H7 (cell line): ENCODE measurements around the gene ERICH6B. TPM values are rescaled to one million over a fixed set of nuclear protein-coding genes. Genes with fewer than 3 reads are reported as not detected.

ENCODE experiments used
- DNase-seq: peaks from one replicate; pipeline ENCODE4 v3.0.0; 2012
- H3K27me3 ChIP-seq: 2 replicates; pipeline ENCODE4 v1.6.0; 2011; ENCODE audit warnings: mild to moderate bottlenecking, low read length; ENCODE audit not compliant: control insufficient read depth, insufficient read depth
- H3K36me3 ChIP-seq: replicated peaks from 2 replicates; pipeline ENCODE4 v1.5.1; 2011; ENCODE audit warnings: low read length; ENCODE audit not compliant: control insufficient read depth, insufficient read depth
- H3K4me3 ChIP-seq: 2 replicates; pipeline ENCODE4 v1.5.1; 2011; ENCODE audit warnings: low read depth, mild to moderate bottlenecking, control low read depth, low read length, moderate library complexity; ENCODE audit not compliant: insufficient read depth
- total RNA-seq: library from RNA; depleted of rRNA; stranded (reverse); fragments of >200 nt; shearing (Covaris generic); gene quantifications from 2 replicates; pipeline ENCODE4 v1.2.3, GENCODE V29; 2014

Gene ERICH6B
- total RNA-seq, 1 experiment from 2014 or later = not detected

DNA sequence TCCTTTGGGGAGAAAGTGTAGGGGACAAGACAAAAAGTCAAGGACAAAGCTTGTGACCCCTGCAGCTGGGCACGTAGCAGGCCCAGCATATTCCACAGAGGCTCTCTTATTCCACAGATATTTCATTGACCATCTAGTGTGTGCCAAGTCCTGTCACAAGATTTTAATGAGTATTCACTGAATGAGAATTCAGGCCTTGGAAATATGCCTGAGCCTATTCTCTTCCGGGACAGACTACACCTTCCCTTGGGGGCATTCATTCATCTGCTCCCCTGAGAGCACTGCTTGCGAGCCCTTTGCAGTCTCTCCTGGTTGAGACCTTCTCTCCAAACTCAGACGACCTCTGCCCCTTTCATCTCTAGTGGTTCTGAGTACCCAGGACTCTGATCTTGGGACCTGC, 25.5 kb downstream of the ERICH6B start:
- no peaks in the 10 kb centered on the region for H3K36me3 ChIP-seq

DNA sequence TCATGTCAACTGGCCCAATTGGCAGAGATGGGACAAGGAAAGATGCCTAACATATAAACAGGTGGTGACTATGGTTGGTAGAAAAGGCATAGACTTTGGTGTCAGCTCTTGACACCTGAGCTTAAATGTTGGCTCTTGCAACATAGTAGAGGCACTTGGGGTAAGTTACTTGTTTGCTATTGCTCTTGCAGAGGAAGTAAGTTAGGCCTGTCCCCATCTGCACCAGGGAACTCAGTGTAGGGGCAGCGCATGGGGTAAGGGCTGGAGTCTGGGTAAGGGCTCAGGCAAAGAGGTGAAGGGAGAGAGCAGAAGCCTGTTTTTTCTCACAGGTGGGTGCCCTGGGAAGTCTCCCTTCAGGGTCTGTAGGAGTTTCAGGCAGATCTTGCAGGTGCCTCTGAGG, 27.6 kb downstream of the ERICH6B start:
- no peak for DNase-seq
- Histone ChIP-seq H3K27me3 (no peaks in the 10 kb centered on the region), H3K36me3 (no peaks in the 10 kb centered on the region), H3K4me3 (no peak overlapping the region)

More for the DNA sequence above, 25.5 kb downstream of the ERICH6B start:
- H3K4me3 ChIP-seq = no peak overlapping the region
- H3K27me3 ChIP-seq = no peaks in the 10 kb centered on the region
- DNase-seq = no peak

- Histone ChIP-seq H3K36me3 (no peaks in the 10 kb centered on the region), H3K4me3 (no peak overlapping the region), H3K27me3 (peaks cover 3% of the 10 kb centered on the region; the same call in 1 of the 2 replicates)
- peak; percentile 59 for DNase-seq
These were observed 30.7 kb downstream of the ERICH6B start for GRCh38 chr13:45584816-45585215.

DNA sequence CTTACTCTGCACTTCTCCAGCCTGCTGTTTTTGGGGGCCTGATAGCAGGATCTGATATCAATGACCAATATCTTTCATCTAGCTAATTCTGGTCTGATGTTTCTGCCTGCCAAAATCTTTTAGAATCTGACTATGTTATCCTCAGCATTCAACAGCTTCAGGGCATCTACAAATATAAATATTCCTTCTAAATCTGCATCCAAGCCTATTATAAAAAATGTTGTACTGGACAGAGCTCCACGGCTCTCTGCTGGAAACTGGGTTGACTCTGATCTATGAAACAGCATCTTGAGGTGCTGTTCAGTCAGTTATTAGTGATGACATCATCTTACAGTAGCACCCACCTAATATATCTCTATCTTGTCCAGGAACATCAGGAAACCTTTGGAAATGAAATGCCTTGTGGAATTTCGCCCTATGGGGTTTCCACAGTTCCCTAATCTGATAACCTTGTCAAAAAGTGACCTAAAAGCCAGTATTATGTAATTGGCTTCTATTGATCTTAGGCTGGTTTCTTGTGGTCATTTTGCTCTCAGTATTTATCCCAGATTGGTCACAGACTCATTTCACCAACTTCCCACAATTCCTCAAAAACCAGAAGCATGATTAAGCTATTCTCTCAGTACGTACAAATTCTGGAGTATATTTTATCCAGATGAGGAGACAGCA, 33.0 kb downstream of the ERICH6B start:
- Histone ChIP-seq H3K36me3 (no peaks in the 10 kb centered on the region), H3K27me3 (peaks cover 13% of the 10 kb centered on the region), H3K4me3 (no peak overlapping the region)
- DNase-seq = no peak

GRCh38 chr13:45576466-45576865, 39.1 kb downstream of the ERICH6B start:
- H3K27me3 ChIP-seq = peaks cover 13% of the 10 kb centered on the region
- no peak overlapping the region for H3K4me3 ChIP-seq
- DNase-seq = no peak
- no peaks in the 10 kb centered on the region for H3K36me3 ChIP-seq

DNA sequence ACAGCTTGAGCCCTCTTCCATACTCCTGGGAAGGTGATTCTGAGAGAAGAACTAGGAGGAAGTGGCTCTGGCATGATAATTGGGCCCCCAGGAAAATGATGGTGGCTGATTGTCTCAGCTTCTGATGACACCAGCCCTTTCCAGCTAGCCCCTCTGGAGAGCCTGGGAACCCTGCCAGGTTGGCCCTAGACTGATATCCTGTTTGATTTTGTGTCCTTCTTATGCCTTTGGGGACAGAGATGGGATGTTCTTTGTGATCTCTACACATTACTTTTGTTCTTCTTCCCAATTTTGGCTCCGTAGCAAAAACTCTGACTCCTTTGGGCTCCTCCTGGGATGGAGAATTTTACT, 39.7 kb downstream of the ERICH6B start:
- Histone ChIP-seq H3K4me3 (no peak overlapping the region), H3K27me3 (peaks cover 13% of the 10 kb centered on the region), H3K36me3 (no peaks in the 10 kb centered on the region)
- DNase-seq = no peak

DNA sequence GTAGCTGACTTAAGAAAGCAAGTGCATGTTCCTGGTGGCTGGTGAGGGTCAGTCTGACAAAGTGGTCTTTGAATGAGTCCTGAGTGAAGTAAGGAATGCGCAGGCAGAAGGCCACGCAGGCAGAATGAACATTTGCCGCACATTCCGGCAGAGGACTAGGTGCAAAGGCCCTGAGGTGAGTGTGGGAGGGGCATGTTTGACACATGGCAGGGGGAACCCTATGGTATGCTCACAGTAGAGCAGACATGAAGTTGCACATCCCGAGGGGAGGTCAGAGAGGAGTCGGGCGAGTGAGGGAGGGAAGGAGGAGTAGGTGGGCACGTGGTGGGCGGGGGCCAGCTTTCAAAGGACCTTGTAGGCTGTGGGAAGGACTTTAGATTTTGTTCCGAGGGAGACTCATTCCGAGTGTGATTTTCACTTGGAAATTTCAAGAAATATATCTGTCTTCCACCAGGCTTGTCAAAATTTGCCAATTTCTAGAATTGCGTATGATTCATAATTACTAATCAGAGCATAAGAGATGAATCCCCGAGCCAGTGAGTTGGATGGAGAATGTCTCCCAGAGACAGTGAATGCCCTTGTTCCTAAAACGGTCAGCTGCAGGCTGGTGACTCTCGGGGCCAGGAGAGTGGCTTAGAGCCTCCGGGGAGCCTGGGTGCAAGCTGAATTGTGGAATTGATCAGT, 40.3 kb downstream of the ERICH6B start:
- DNase-seq = no peak
- Histone ChIP-seq H3K4me3 (no peak overlapping the region), H3K27me3 (peaks cover 13% of the 10 kb centered on the region), H3K36me3 (no peaks in the 10 kb centered on the region)

- Histone ChIP-seq H3K4me3 (no peak overlapping the region), H3K27me3 (no peaks in the 10 kb centered on the region), H3K36me3 (no peaks in the 10 kb centered on the region)
- no peak for DNase-seq
These were observed 50.2 kb downstream of the ERICH6B start for GRCh38 chr13:45565331-45565730.

DNA sequence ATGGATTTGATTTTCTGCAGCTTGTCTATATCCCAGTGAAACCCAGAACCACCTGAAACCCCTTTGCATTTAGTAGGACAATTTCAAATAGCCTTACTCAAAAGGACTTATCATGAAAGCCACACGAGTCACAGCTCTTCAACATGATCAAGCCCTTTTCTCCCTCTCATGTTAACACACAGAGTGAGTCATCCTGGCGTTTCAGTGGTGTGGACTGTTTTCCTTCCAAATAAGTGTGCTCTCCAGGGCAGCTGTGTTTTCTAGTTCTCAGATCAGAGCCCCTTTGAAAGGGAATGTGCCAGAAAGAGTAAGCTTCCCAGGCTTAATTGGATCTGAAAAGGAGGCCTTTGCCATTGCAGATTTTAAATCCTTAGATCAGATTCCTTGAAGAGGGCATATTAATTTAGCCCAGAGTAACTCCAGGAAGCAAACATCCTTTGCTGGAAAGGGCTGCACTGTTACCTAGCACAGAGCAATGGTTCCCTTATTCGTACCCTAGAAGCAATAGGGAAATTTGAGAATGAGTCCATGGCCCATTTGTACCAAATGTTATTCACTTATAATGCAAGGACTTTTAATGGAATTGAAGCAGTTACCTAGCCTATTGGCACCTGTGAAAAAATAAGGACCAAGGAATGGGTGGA, 51.3 kb downstream of the ERICH6B start:
- no peaks in the 10 kb centered on the region for H3K36me3 ChIP-seq
- H3K27me3 ChIP-seq = no peaks in the 10 kb centered on the region

DNA sequence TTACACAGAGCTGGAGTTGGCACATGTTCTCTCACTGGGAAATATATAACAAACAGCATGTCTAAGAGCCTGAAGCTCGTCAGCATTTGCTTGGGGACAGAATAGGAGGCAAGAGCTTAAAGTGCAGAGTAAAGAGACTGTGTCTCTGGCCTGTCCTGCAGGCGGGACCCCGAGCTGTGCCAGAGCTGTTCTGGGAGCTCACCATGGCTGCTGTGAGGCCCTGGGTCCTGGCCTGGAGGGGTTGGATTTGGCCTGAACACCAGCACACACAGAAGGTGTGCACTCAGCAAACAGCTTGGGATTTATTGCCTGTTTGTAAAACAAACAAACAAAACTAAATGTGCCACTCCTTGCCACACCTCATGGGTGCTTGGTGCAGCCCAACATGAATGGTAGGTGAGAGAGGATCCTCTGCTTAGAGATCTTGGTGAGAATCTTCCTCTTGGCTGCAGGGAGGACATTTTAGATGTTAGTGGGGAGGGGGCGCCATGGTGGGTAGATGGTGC, 60.9 kb downstream of the ERICH6B start:
- DNase-seq = no peak
- H3K27me3 ChIP-seq = no peaks in the 10 kb centered on the region
- H3K4me3 ChIP-seq = no peak overlapping the region
- no peaks in the 10 kb centered on the region for H3K36me3 ChIP-seq

More for the DNA sequence above, 51.3 kb downstream of the ERICH6B start:
- DNase-seq = no peak
- H3K4me3 ChIP-seq = no peak overlapping the region

DNA sequence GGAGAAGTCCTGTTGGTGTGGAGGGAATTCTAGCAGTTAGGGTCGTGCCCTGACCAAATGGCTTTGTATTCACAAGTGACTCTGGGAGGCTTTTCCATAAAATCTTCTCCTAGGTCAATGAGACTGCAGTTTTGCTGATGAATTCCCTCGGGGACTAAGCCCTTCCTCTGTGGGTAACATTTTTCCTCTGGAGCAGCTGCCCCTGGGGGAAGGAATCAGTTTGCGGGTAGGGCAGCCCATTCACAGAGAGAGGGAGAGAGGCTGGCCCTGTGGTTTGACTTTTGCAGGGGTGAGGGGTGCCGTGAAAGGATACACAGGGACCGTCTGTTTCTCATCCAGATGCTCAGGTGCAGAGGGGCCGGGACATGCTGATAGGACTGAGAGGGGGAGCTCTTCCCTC, 67.3 kb downstream of the ERICH6B start:
- H3K4me3 ChIP-seq = no peak overlapping the region
- DNase-seq = peak; percentile 19
- H3K27me3 ChIP-seq = no peaks in the 10 kb centered on the region
- H3K36me3 ChIP-seq = no peaks in the 10 kb centered on the region

DNA sequence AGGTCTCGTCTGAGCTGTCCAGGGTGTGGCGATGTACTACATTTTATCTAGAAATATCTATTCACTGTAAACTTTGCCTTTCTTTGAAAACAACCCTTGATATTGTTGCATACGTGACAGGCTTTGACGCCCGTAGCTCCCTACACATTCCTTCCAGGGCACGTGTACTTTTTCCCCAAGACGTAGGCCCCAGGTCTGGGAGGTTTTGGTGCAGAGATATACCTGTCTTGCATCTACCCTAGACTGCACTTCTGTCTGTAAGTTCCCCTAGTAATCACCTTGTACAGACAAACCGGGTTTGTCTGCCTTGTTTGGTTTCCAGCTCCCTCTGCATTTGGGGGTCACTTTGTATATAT, 69.2 kb downstream of the ERICH6B start:
- DNase-seq = no peak
- Histone ChIP-seq H3K4me3 (no peak overlapping the region), H3K27me3 (no peaks in the 10 kb centered on the region), H3K36me3 (no peaks in the 10 kb centered on the region)

DNA sequence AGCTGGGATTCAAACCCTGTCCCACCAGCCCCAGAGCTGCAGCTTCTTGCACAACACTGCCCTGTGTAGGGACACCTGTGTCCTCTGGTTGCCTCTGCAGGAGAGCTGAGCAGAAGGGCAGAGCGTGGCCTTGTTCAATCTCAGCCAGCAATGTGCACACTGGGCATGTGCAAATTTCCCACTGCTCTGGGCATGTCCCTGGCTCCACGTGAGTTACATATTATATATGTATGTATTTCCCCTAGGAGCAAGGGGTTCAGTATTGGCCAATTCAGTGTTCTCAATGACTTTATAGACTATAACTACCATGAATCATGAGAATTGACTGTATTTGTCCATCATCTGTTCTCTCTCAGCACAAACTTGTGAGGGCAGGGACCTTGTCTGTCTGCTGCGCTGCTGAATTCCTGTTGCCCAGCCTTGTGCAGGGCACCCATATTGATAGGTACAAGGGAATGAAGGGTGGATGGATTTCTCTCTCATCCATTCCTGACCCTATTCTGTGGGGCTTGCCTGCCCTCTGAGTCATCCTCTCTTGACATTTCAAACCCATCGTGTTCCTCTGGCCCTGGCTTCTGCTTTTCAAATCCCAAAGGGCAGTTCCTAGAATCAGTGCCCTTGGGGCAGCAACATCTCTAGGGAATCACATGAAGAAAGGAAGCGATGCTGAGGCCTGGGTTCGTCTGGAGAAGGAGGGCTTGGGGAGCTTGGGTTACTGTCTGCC, 69.7 kb downstream of the ERICH6B start:
- DNase-seq = no peak
- no peak overlapping the region for H3K4me3 ChIP-seq
- H3K27me3 ChIP-seq = no peaks in the 10 kb centered on the region
- H3K36me3 ChIP-seq = no peaks in the 10 kb centered on the region

GRCh38 chr13:45544520-45544919, 71.0 kb downstream of the ERICH6B start:
- DNase-seq = peak; percentile 47
- Histone ChIP-seq H3K36me3 (no peaks in the 10 kb centered on the region), H3K27me3 (no peaks in the 10 kb centered on the region), H3K4me3 (no peak overlapping the region)
